HG02610 (cell line): ENCODE results near the gene MRPS7.

Experiments
- ATAC-seq: cut with Tn5 transposase; IDR thresholded peaks from one replicate; pipeline ENCODE4 v1.9.1; 2021; ENCODE audit warnings: mild to moderate bottlenecking, moderate library complexity; ENCODE audit not compliant: unreplicated experiment

Gene MRPS7

DNA sequence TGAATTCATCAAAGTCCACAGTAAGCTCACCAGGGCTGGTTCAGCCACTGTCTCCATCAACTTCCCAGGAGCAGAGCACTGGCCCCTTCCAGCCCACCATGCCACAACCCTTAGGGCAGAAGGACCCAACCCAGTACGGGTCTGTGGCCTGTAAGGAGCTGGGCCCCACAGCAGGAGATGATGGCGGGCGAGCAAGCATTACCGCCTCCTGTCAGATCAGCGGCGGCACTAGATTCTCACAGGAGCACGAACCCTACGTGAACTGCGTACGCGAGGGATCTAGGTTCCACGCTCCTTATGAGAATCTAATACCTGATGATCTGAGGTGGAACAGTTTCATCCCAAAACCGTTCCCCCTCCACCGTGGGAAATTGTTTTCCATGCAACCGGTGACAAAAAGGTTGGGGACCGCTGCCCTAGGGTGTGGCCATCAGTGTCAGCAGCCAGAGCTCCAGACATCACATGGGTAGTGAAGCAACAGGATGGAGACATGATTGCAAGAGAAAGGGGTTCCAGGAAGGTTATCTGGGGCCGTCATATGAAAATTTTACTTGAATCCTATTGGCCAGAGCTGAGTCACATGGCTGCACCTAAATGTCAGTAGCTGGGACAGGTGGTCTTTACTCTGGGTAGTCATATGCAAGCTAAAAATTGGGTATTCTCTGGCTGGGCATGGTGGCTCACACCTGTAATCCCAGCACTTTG, 40.0 kb downstream of the MRPS7 start:
- ATAC-seq, result no peak

DNA sequence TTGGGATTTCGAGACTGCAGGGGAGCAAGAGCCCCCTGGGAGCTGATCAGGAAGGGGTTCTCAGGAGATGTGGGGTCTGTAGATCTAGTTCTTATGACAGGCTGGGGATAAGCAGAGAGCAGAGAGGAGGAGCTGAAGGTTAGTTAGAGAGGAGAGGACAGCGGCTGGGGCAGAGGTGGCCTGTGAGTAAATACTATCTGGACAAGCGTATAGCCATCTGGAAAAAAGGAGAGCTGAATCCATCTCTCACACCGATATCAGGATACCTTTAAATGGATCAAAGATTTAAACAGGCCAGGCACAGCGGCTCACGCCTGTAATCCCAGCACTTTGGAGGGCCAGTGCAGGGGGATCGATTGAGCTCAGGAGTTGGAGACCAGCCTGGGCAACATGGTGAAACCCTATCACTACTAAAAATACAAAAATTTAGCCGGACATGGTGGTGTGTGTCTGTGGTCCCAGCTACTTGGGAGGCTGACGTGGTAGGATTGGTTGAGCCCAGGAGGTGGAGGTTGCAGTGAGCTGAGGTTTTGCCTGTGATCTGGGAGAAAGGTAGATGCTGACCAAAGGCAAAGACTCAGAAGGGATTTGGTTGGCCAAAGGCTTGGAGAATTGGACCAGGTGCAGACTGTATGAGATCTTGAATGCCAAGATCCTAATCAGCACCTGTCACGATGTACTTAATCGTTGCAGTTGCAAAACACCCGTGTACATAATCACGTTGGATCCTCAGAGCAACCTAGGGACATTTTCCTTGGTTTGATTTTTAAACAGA, 46.5 kb downstream of the MRPS7 start:
- ATAC-seq, result no peak

DNA sequence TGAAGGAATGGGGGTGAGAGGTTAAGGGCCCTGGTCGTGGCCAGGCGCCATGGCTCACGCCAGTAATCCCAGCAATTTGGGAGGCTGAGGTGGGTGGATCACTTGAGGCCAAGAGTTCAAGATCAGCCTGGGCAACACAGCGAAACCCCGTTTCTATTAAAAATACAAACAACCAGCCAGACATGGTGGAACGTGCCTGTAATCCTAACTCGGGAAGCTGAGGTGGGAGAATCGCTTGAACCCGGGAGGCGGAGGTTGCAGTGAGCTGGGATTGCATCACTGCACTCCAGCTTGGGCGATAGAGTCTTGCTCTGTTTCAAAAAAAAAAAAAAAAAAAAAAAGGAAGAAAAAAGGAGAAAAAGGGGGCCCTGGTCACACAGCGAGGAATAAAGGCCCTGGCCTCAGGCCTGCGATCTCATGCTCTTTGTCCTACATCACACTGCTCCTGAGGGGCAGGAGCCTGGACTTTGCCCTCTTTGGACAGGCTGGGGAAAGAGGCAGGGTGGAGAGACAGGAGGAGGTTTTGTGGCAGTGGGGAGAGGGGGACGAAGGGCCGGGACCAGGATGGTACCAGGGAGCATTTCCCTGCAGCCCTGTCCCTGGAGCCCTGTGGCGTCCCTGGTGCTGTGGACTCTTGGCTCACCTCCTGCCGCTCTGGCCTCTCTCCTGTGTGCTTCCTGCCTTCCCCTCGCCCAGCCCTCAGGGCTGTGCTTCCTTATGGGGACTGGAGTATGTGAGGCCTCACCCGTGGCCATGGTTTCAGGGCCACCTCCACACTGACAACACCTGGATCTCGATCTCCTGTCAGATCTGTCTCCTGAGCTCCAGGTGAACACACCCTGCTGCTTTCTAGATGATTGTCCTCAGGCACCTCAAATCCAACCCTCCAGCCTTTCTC, 47.3 kb downstream of the MRPS7 start:
- no peak for ATAC-seq

DNA sequence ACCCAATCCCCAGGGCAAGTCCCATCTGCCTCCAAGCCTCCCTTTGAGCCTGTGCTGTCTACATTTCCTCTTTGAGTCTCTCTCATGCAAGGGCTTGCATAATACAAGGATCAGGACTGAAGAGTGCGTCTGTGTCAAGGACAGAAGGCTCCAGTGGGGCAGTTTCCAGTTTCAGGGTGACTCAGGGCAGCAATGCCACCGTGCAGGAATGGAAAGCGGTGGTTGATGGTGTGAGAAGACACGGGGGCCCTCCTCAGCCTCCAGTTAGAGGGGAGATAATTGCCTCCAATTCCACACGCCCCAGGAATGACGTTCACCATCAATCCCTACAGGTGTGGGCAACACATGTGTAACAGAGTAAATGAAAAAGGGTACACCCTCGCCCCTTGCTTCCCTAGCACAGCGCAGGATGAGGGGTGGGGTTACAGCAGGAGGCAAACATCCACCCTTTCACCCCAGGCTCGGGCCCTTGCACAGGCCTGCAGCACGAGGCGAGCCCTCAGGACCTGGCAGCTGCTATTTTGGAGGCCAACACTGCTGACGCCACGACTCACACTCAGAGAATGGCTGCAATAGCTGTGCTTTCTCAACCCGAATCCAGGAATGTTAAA, 52.4 kb downstream of the MRPS7 start:
- no peak for ATAC-seq

DNA sequence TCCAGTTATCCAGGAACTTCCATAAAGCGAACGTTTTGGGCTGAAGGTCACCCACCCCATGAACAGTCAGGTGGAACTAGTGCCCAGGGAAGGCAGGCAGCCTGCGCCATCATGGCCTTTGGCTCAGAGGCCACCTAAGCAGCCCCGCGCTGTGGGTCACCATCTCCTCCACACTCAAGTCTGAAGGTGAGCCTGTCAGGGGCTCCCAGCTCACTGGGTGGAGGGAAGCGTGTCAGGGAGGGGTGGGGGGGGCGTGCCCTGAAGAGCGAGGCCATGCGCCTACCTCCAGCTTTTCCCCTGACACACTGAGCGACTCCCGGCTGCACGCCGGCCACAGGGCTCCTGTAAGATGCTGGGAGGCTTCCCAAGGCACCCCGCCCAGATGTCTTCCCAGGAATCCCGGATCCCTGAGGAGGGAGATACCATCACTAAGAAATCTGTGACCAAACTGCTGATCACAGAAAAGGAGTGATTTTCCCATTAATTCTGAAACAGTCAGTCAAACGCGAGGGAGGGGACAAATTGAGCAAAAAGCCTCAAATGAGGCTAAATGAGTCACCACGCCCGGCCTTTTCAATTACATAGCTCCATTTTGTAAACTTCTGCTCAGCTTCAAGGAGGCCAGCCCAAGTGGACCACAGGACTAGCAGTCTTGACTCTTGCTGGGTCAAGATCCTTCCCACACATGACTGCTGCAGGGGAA, 54.0 kb downstream of the MRPS7 start:
- no peak for ATAC-seq
